IPS-15b (cell line): ENCODE measurements around the gene KDM6A.
"Not testable (repeated sequence)": the region's sequence is repeated elsewhere in the genome, so short reads cannot be mapped to it uniquely, and the experiment has no call there.

Experiments used
- H3K27me3 ChIP-seq: one replicate; pipeline ENCODE4 v1.6.1; 2013; ENCODE audit warnings: low read length; ENCODE audit not compliant: control insufficient read depth, insufficient read depth
- H3K36me3 ChIP-seq: one replicate; pipeline ENCODE4 v1.6.1; 2013; ENCODE audit warnings: low read length; ENCODE audit not compliant: control insufficient read depth, insufficient read depth
- H3K4me1 ChIP-seq: one replicate; pipeline ENCODE4 v1.6.1; 2013; ENCODE audit warnings: mild to moderate bottlenecking, low read length; ENCODE audit not compliant: control insufficient read depth, insufficient read depth
- H3K4me3 ChIP-seq: one replicate; pipeline ENCODE4 v1.5.1; 2013; ENCODE audit warnings: low read depth, low read length
- H3K9ac ChIP-seq: one replicate; pipeline ENCODE4 v1.6.1; 2013; ENCODE audit warnings: low read depth, mild to moderate bottlenecking, low read length
- H3K9me3 ChIP-seq: one replicate; pipeline ENCODE4 v1.6.1; 2013; ENCODE audit warnings: mild to moderate bottlenecking, low read length; ENCODE audit not compliant: control insufficient read depth, insufficient read depth

The KDM6A gene

GRCh38 chrX:44973420-44973932, 100.5 kb downstream of the KDM6A start:
- Histone ChIP-seq H3K4me3 (no peak overlapping the region), H3K27me3 (no peaks in the 10 kb centered on the region), H3K9ac (no peak overlapping the region), H3K4me1 (no peaks in the 10 kb centered on the region), H3K36me3 (no peaks in the 10 kb centered on the region), H3K9me3 (peaks cover 3% of the 10 kb centered on the region)

- H3K4me1 ChIP-seq = no peaks in the 10 kb centered on the region
- no peak overlapping the region for H3K4me3 ChIP-seq
- H3K36me3 ChIP-seq = no peaks in the 10 kb centered on the region
- no peaks in the 10 kb centered on the region for H3K27me3 ChIP-seq
- no peak overlapping the region for H3K9ac ChIP-seq
- H3K9me3 ChIP-seq = peaks cover 3% of the 10 kb centered on the region
Observed at GRCh38 chrX:44974451-44974850, 101.5 kb downstream of the KDM6A start.

- Histone ChIP-seq H3K4me3 (no peak overlapping the region), H3K9me3 (peaks cover 3% of the 10 kb centered on the region), H3K9ac (no peak overlapping the region), H3K27me3 (no peaks in the 10 kb centered on the region), H3K36me3 (no peaks in the 10 kb centered on the region), H3K4me1 (no peaks in the 10 kb centered on the region)
Observed at GRCh38 chrX:44975666-44976263, 102.8 kb downstream of the KDM6A start.

- Histone ChIP-seq H3K27me3 (no peaks in the 10 kb centered on the region), H3K4me3 (no peak overlapping the region), H3K4me1 (no peaks in the 10 kb centered on the region), H3K36me3 (no peaks in the 10 kb centered on the region), H3K9ac (no peak overlapping the region), H3K9me3 (peaks cover 7% of the 10 kb centered on the region)
Observed at GRCh38 chrX:44978976-44979375, 106.0 kb downstream of the KDM6A start.

- Histone ChIP-seq H3K36me3 (no peaks in the 10 kb centered on the region), H3K4me3 (no peak overlapping the region), H3K27me3 (no peaks in the 10 kb centered on the region), H3K9me3 (peaks cover 7% of the 10 kb centered on the region), H3K9ac (no peak overlapping the region), H3K4me1 (no peaks in the 10 kb centered on the region)
Observed at GRCh38 chrX:44980403-44980802, 107.4 kb downstream of the KDM6A start.

GRCh38 chrX:44980883-44981282, 107.9 kb downstream of the KDM6A start:
- no peak overlapping the region for H3K9ac ChIP-seq
- no peaks in the 10 kb centered on the region for H3K36me3 ChIP-seq
- H3K27me3 ChIP-seq = no peaks in the 10 kb centered on the region
- H3K9me3 ChIP-seq = peaks cover 5% of the 10 kb centered on the region
- no peak overlapping the region for H3K4me3 ChIP-seq
- no peaks in the 10 kb centered on the region for H3K4me1 ChIP-seq

GRCh38 chrX:44989995-44990770, 117.2 kb downstream of the KDM6A start:
- Histone ChIP-seq H3K36me3 (peaks cover 4% of the 10 kb centered on the region), H3K4me3 (no peak overlapping the region), H3K9ac (no peak overlapping the region), H3K4me1 (no peaks in the 10 kb centered on the region), H3K9me3 (no peaks in the 10 kb centered on the region), H3K27me3 (no peaks in the 10 kb centered on the region)

GRCh38 chrX:44992775-44993174, 119.8 kb downstream of the KDM6A start:
- no peaks in the 10 kb centered on the region for H3K4me1 ChIP-seq
- H3K36me3 ChIP-seq = peaks cover 4% of the 10 kb centered on the region
- no peaks in the 10 kb centered on the region for H3K27me3 ChIP-seq
- H3K4me3 ChIP-seq = no peak overlapping the region
- H3K9ac ChIP-seq = no peak overlapping the region
- H3K9me3 ChIP-seq = no peaks in the 10 kb centered on the region

- Histone ChIP-seq H3K9ac (no peak overlapping the region), H3K27me3 (no peaks in the 10 kb centered on the region), H3K4me3 (no peak overlapping the region), H3K36me3 (no peaks in the 10 kb centered on the region), H3K9me3 (no peaks in the 10 kb centered on the region), H3K4me1 (no peaks in the 10 kb centered on the region)
Observed at GRCh38 chrX:44996277-44996676, 123.3 kb downstream of the KDM6A start.

- Histone ChIP-seq H3K4me1 (no peaks in the 10 kb centered on the region), H3K9ac (no peak overlapping the region), H3K27me3 (no peaks in the 10 kb centered on the region), H3K9me3 (no peaks in the 10 kb centered on the region), H3K36me3 (no peaks in the 10 kb centered on the region), H3K4me3 (no peak overlapping the region)
Observed at GRCh38 chrX:44997282-44997812, 124.4 kb downstream of the KDM6A start.

GRCh38 chrX:44997888-44998287, 124.9 kb downstream of the KDM6A start:
- Histone ChIP-seq H3K9ac (no peak overlapping the region), H3K9me3 (no peaks in the 10 kb centered on the region), H3K4me3 (no peak overlapping the region), H3K36me3 (no peaks in the 10 kb centered on the region), H3K27me3 (no peaks in the 10 kb centered on the region), H3K4me1 (no peaks in the 10 kb centered on the region)

- not testable (repeated sequence) for H3K4me1 ChIP-seq, H3K4me3 ChIP-seq, H3K9ac ChIP-seq, H3K36me3 ChIP-seq, H3K9me3 ChIP-seq, H3K27me3 ChIP-seq
Observed at GRCh38 chrX:44999237-44999636, 126.2 kb downstream of the KDM6A start.
